Activated T-helper 9 cell treated with anti-CD3 and anti-CD28 coated beads, Interleukin-2, amount 50 U/mL, for 16 hours (primary cell): ENCODE measurements around the gene COPS6.

Experiments used
- DNase-seq: peaks from one replicate; pipeline ENCODE4 v3.0.0-alpha.2; 2020; ENCODE audit warnings: low read depth

The COPS6 gene

GRCh38 chr7:100102950-100103840, 14.4 kb downstream of the COPS6 start:
- no peak for DNase-seq

GRCh38 chr7:100105534-100105933, 16.8 kb downstream of the COPS6 start:
- DNase-seq: no peak

GRCh38 chr7:100106633-100107032, 17.9 kb downstream of the COPS6 start:
- DNase-seq: no peak

- no peak for DNase-seq
Observed at GRCh38 chr7:100107125-100107737, 18.5 kb downstream of the COPS6 start.

GRCh38 chr7:100107890-100108289, 19.1 kb downstream of the COPS6 start:
- DNase-seq: no peak

GRCh38 chr7:100109521-100110163, 20.9 kb downstream of the COPS6 start:
- no peak for DNase-seq

GRCh38 chr7:100111156-100111555, 22.4 kb downstream of the COPS6 start:
- DNase-seq: no peak

- no peak for DNase-seq
Observed at GRCh38 chr7:100111914-100112313, 23.1 kb downstream of the COPS6 start.

- no peak for DNase-seq
Observed at GRCh38 chr7:100115026-100115425, 26.3 kb downstream of the COPS6 start.

GRCh38 chr7:100118388-100119071, 29.8 kb downstream of the COPS6 start:
- DNase-seq: no peak

- peak; percentile 88 for DNase-seq
Observed at GRCh38 chr7:100119072-100119969, 30.6 kb downstream of the COPS6 start, which contains the start of the genes CNPY4 and TAF6. CNPY4 (plus strand) TSS chr7:100119634; CDS start chr7:100119745, 111 bp downstream. TAF6 (minus strand) TSS chr7:100119358; CDS start chr7:100114209, 5,149 bp downstream.

- peak; percentile 54 for DNase-seq
Observed at GRCh38 chr7:100119970-100120732, 31.4 kb downstream of the COPS6 start.

GRCh38 chr7:100120733-100121036, 31.9 kb downstream of the COPS6 start:
- no peak for DNase-seq

- DNase-seq: no peak
Observed at GRCh38 chr7:100122067-100122466, 33.3 kb downstream of the COPS6 start.

GRCh38 chr7:100122568-100122967, 33.8 kb downstream of the COPS6 start:
- no peak for DNase-seq

GRCh38 chr7:100124301-100125230, 35.8 kb downstream of the COPS6 start:
- no peak for DNase-seq

GRCh38 chr7:100126239-100126930, 37.6 kb downstream of the COPS6 start:
- no peak for DNase-seq

- DNase-seq: peak; percentile 84
Observed at GRCh38 chr7:100126931-100127865, 38.4 kb downstream of the COPS6 start, which contains the start of gene MBLAC1. MBLAC1 (plus strand) TSS chr7:100126967; CDS start chr7:100127396, 429 bp downstream.
